Iris pigment epithelial cell (primary cell): Measurements from ENCODE around the gene SHB.
"Not testable (repeated sequence)": the region's sequence is repeated elsewhere in the genome, so short reads cannot be mapped to it uniquely, and the experiment has no call there.

Experiments
- DNase-seq: peaks from one replicate; pipeline ENCODE4 v3.0.0-alpha.2; 2011; ENCODE audit warnings: low read depth

Gene SHB

GRCh38 chr9:38063363-38063707 lies 5.7 kb downstream of the SHB start:
- no peak for DNase-seq

GRCh38 chr9:38062498-38063362 lies 6.3 kb downstream of the SHB start:
- DNase-seq: peak; percentile 77

GRCh38 chr9:38062106-38062497 lies 6.9 kb downstream of the SHB start:
- DNase-seq: no peak

DNA sequence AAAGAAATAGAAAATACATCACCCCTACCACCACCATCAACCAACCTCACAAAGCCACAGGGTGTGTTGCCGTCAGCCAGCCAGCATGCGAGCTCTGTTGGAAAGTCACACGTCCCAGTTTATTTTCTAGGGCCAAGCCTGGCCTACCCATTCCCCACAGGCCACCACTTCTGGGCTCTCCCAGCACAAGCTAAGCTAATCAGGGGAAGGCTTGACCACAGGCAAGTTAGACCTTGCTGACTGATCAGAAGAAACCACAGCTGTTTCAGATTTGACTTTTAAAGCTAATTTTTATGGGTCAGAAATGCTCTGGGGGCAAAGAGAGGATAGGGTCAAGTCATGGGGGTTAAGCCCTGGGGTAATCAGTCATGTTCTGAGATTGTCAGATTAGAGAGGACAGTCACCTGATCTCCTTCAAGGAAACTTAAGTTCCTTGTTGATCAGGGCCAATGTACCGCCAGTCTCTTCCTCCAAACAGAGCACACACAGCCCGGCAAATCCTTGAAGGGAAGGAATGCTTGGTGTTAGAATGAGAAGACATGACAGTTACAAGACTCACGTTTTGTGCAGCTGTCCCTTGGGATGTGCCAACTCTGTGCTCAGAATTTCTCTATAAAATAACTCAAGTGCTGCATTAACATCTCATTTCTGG lies 7.6 kb downstream of the SHB start:
- no peak for DNase-seq

DNA sequence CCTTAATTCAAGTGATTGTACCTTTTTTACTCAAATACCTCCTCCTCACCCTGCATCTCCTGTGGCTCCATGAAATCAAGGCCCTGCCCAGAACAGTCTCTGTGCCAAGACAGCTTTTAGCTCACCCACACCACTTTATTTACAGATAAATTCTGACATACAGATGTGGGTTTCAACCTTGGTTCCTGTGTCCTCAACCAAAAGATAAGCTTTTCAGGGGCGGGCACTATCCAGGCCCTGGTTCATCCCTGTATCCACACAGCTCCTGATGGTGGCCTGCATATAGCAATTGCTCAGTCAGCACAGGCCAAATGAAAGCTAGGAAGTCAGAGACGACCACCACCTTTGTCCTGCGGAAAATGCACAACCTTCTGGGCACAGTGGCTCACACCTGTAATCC lies 8.3 kb downstream of the SHB start:
- DNase-seq: no peak

GRCh38 chr9:38059233-38059936 lies 9.6 kb downstream of the SHB start:
- peak; percentile 67 for DNase-seq

DNA sequence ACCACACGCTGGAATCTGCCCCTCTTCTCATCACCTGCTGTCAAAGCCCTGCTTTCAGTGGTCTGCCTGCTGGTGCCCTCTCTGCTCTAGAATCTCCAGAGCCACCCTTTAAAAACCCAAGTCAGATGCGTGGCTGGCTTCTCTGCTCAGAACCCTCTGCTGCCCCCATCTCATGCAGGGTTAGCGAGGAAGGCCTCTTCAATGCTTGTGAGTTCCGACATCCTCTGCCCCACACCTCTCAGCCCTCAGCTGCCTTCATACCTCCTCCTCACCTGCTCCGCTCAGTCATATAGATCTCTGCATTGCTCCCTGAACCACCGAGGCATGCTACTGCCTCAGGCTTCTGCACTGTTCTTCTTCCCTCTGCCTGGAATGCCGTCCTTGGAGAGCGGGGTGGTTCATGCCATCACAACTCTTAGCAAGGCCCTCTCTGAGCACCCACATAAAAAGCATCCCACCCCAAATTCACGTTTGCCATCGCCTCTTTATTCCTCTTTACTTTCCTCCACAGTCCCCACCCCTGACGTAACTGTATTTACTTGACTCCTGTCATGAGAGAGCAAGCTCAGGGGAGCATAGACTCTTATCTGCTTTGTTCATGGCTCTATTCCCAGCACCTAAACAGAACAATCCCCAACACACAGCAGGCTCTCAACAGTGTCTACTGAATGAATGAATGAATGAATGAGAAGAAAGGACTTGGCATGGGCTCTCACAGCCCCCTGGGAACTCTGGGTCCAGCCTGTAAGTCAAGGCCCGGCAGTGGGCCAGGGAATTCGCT lies 10.4 kb downstream of the SHB start:
- DNase-seq: no peak

DNA sequence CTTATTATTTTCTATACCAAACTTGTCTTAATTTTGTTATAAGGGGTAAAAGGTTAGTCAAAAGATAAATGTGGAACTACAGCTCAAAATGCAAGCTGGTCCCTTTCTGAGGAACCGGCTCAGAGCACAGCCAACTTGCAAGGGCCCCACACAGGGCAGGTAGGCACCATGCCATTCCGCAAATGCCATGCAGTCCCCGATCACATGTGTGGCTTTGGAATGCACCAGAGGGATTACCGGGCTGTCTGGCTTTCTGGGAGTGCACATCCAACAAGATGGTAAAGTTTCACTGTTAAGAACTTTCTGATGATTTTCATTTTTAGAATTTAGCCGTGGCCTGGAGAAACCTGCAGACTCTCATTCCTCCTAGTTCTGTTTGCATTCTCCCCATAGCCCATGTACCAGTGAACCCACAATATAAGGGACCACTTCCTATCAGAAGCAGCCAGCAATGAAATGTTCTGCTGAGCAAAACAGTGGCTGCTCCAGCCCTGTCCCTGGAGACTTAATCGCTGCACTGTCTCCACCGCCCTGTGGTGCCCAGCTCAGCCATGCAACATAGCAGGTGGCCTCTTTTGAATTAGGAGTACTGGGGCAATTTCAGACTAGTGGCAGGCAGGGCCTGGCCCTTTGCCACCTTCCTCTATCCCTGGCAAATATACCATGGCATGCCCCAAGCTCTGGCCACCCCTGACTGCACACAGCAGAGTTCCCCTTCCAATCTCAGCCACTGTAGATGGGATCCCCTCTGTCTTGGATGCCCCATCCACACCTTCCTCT lies 11.4 kb downstream of the SHB start:
- DNase-seq: no peak

DNA sequence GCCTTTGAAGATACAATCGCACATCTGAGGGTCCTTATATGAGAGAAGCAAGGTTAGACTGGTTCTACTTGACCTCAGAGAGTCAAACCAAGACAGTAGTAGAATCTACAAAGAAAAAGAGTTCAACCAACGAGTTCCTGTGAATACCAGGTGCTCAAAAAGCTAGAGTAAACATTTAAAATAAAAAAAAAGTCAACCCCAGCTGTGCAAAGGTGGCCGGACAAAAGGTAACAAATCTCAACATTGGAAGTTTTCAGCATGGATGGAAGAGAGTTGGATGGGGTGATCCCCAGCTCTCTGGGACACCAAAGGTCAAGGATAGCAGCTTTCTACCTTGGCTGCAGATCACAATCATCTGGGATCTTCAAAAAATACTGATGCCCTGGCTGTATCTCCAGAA lies 14.4 kb downstream of the SHB start:
- no peak for DNase-seq

DNA sequence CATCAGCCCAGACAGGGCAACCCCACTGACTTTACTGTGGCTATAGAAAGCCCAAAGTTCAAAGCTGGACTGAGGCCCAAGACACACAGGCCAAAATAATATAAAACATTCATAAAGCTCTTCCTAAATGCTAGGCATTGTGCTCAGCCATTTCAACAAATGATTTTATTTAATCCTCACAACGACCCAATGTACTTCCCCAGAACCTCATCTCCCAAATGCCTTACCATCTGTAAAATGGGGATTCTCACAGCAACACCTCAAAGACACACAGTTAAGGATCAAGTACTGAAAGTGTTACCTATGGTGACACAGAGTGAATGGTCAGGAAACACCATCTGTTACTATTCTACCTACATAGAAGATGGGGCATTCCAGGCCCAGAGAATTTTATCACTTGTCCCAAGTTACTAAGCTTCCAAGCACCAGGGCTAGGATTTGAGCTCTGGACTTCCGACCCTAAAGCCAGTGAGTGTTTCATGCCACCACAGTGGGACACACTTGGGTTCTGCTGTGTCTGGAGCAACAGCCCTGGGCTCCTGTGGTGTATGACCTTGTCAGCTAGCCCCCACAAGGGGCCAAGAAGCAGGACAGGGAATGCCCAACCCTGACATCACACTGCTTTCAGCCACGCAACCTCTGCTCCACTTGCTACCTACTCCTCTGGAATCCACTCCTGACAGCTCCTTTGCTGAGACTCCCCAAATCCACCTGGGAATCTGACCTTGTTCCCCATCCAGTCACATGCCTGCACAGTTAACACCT lies 15.1 kb downstream of the SHB start:
- no peak for DNase-seq

- no peak for DNase-seq
These were observed 17.1 kb downstream of the SHB start for GRCh38 chr9:38051780-38052546.

DNA sequence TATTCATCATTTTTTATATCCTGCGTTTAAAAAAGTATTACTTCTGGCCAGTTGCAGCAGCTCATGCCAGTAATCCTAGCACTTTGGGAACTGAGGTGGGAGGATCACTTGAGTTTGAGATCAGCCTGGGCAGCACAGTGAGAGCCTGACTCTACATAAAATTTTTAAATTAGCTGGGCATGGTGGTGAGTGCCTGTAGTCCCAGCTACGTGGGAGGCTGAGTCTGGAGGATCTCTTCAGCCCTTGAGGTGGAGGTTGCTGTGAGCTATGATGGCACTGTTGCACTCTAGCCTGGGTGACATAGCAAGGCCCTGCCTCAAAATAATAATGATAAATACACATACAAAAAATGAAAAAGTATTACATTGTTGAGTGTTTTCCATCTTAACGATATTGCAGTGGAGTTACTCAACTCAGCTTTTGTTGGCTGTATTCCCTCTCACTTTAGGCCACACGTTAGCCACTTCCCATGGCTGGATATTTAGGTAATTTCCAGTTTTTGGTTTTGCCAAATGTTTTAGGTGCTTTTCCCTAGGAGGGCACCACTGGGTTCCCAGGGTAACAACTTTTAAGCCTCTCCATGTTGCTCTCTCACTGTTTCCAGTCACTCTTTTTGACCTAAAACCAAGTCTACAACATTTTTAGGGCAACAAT lies 20.6 kb downstream of the SHB start:
- DNase-seq: peak; percentile 75

- DNase-seq: peak; percentile 92
These were observed 21.5 kb downstream of the SHB start for GRCh38 chr9:38047301-38048251.

- peak; percentile 54 for DNase-seq
These were observed 22.2 kb downstream of the SHB start for GRCh38 chr9:38046661-38047300.

DNA sequence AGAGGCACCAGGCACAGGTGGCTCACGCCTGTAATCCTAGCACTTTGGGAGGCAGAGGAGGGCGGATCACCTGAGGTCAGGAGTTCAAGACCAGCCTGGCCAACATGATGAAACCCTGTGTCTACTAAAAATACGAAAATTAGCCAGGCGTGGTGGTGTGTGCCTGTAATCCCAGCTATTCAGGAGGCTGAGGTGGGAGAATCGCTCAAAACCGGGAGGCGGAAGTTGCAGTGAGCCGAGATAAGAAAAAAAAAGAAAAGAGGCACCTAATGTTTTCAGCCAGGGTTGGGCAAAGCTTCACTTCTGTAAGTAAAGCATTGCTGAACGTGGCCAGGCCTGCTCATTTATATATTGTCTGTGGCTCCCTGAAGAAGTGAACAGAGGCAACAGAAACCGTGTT lies 23.1 kb downstream of the SHB start:
- not testable (repeated sequence) for DNase-seq

DNA sequence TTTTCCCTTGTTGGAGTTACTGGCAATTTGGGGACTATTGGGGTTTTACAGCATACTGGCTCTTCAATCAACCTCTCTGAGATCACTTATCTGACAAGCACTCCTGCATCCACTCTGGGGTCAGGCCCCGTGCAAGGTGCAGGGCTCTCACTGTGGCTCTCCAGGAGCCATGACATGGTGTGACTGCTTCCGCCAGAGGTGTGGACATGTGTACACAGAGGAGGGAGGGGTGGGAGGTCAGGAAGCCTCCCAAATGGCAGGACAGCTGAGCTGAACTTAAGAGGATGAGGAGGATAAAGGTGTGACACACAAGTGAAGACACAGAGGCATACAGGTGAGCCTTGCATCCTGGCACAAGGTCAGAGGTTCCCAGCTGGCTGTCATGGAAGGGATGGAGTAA lies 24.3 kb downstream of the SHB start:
- no peak for DNase-seq

- no peak for DNase-seq
These were observed 24.9 kb downstream of the SHB start for GRCh38 chr9:38043931-38044623.
